ENCODE measurements around the gene SPAG9.

- TF ChIP-seq, protein P1, sequence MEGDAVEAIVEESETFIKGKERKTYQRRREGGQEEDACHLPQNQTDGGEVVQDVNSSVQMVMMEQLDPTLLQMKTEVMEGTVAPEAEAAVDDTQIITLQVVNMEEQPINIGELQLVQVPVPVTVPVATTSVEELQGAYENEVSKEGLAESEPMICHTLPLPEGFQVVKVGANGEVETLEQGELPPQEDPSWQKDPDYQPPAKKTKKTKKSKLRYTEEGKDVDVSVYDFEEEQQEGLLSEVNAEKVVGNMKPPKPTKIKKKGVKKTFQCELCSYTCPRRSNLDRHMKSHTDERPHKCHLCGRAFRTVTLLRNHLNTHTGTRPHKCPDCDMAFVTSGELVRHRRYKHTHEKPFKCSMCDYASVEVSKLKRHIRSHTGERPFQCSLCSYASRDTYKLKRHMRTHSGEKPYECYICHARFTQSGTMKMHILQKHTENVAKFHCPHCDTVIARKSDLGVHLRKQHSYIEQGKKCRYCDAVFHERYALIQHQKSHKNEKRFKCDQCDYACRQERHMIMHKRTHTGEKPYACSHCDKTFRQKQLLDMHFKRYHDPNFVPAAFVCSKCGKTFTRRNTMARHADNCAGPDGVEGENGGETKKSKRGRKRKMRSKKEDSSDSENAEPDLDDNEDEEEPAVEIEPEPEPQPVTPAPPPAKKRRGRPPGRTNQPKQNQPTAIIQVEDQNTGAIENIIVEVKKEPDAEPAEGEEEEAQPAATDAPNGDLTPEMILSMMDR (IDR thresholded peaks at IDR 0.05; ENCODE audit: borderline replicate concordance, extremely low read depth, low read length, poor library complexity, severe bottlenecking), result no peak
- no peak for TF ChIP-seq EZH2 (IDR thresholded peaks at IDR 0.05; ENCODE audit: borderline replicate concordance, low read depth, low read length, severe bottlenecking)
Measured at GRCh38 chr17:51060396-51060795, 60.3 kb downstream of the SPAG9 start.

All from DND-41 (cell line).